Uterus (tissue), 4 donors: Measurements from ENCODE around the gene ARHGEF18. TPM values are rescaled to one million over a fixed set of nuclear protein-coding genes. Genes with fewer than 3 reads are reported as not detected.

Experiments
- DNase-seq, 2 donors: peaks; one replicate each; pipeline ENCODE4 v3.0.0-alpha.2; 2019 to 2020
- H3K27ac ChIP-seq, 2 donors: fragments of 200-600 bp; sonication (generic); 1 replicate in 1 of 2; 2 replicates in 1 of 2; pipeline ENCODE4 v1.5.1; 2016 to 2018
- H3K27me3 ChIP-seq, 2 donors: fragments of 200-600 bp; sonication (generic); one replicate each; pipeline ENCODE4 v1.5.1; 2018 to 2019; ENCODE audit warnings: control low read depth in 1 of 2
- H3K36me3 ChIP-seq, 2 donors: fragments of 200-600 bp; sonication (generic); one replicate each; pipeline ENCODE4 v1.5.1; 2019; ENCODE audit warnings: control low read depth in 1 of 2
- H3K4me1 ChIP-seq, 2 donors: fragments of 200-600 bp; sonication (generic); one replicate each; pipeline ENCODE4 v1.5.1; 2018 to 2019; ENCODE audit warnings: control low read depth in 1 of 2
- H3K4me3 ChIP-seq, 2 donors: fragments of 200-600 bp; sonication (generic); 1 replicate in 1 of 2; 2 replicates in 1 of 2; pipeline ENCODE4 v1.5.1; 2018 to 2019; ENCODE audit warnings: mild to moderate bottlenecking in 1 of 2
- H3K9me3 ChIP-seq, 2 donors: fragments of 200-600 bp; sonication (generic); one replicate each; pipeline ENCODE4 v1.5.1; 2019; ENCODE audit warnings: control low read depth in 1 of 2
- POLR2A ChIP-seq, 2 donors: fragments of 450-650 bp; IDR thresholded peaks; one replicate each; pipeline ENCODE4 v1.6.1; 2016; ENCODE audit warnings: antibody characterized with exemption in 2 of 2, mild to moderate bottlenecking in 1 of 2, moderate library complexity in 1 of 2
- intact Hi-C: fragments of 100-400 bp; cut with DNase I; formaldehyde crosslinking; loops from one replicate; pipeline ENCODE4 v1.15.1; 2023; ENCODE audit warnings: low total_unique reads
- total RNA-seq, 4 donors: library from RNA; depleted of rRNA in 3 of 4; stranded (reverse); fragments of >200 nt in 3 of 4; gene quantifications; one replicate each; pipeline versions ENCODE4 v1.1.0 to v1.2.4, GENCODE V29; 2014 to 2023
- TF ChIP-seq, protein P1 (sequence below), 4 experiments: fragments of 200-600 bp in 2 of 4; fragments of 450-650 bp in 2 of 4; sonication (generic) in 2 of 4; IDR thresholded peaks; one replicate each; pipeline ENCODE4 v1.5.1; 2016 to 2019; ENCODE audit warnings: antibody characterized with exemption in 4 of 4, mild to moderate bottlenecking in 2 of 4, moderate library complexity in 1 of 4
- donor health status: DM: yes; HTN: yes; CAD: no.

ARHGEF18 gene
- total RNA-seq, 4 donors from 2014 or later = 2.6 to 36.4 (median 18.5) TPM

DNA sequence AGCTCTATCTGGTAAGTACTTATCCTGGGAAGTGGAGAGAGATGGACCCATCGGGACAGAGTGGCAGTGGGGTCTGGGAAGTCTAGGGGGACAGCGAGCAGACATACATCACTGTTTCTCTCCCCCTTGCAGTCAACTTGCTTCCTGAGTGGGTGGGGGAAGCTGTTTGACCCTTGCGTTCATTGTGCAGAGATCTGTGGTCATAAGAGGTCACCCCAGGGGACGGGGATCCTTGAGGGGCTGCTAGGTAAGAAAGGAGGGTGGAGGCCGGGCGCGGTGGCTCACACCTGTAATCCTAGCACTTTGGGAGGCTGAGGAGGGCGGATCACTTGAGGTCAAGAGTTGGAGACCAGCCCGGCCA lies 474 bp downstream of the ARHGEF18 start:
- Histone ChIP-seq H3K27ac (no peak overlapping the region), H3K27me3 (no peaks in the 10 kb centered on the region), H3K9me3 (no peaks in the 10 kb centered on the region), H3K4me3 (no peak overlapping the region), H3K4me1 (no peaks in the 10 kb centered on the region), H3K36me3 (no peaks in the 10 kb centered on the region)
- TF ChIP-seq, protein P1, sequence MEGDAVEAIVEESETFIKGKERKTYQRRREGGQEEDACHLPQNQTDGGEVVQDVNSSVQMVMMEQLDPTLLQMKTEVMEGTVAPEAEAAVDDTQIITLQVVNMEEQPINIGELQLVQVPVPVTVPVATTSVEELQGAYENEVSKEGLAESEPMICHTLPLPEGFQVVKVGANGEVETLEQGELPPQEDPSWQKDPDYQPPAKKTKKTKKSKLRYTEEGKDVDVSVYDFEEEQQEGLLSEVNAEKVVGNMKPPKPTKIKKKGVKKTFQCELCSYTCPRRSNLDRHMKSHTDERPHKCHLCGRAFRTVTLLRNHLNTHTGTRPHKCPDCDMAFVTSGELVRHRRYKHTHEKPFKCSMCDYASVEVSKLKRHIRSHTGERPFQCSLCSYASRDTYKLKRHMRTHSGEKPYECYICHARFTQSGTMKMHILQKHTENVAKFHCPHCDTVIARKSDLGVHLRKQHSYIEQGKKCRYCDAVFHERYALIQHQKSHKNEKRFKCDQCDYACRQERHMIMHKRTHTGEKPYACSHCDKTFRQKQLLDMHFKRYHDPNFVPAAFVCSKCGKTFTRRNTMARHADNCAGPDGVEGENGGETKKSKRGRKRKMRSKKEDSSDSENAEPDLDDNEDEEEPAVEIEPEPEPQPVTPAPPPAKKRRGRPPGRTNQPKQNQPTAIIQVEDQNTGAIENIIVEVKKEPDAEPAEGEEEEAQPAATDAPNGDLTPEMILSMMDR (IDR thresholded peaks at IDR 0.05) = no peak
- no peak for TF ChIP-seq POLR2A (IDR thresholded peaks at IDR 0.05)
- intact Hi-C loops = loop anchor here (10.0 kb wide), 1 partner anchor 204 kb away; no protein-coding TSS in a partner anchor
- DNase-seq = no peak

DNA sequence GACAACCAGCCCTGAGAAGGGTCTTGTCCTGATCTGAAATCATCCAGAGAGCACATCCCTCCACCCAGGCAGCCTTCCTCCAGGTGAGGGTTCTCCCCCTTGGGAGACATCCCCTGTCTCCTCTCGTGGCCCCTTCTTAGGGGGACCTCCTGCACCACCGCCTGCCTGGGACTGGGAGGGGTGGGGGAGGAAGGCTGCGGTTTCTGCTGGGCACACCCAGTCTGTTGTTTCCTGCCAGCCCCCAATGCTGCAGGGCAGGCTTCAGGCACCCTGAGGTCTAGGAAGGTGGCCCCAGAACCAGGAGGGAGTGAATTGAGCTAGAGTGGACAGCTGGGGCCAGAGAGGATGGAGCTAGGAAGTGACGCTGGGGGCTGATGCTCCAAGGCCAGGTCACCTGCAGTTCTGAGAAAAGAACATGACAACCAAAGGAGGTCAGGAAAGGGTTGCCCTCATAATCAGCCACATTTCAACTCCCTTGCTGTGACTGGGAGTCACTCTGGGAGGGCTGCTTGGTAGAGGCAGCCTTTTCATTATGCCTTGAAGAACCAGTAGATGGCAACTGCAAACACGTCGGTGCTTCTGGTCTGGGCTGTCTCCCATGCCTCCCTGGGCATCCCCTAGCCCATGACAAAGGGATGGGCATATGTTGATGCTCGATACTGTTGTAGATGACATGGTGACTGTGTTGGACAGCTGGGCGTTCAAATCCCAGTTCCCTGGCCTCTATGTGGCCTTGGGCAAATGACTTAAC lies 1.4 kb downstream of the ARHGEF18 start:
- Histone ChIP-seq H3K4me1 (no peaks in the 10 kb centered on the region), H3K27me3 (no peaks in the 10 kb centered on the region), H3K9me3 (no peaks in the 10 kb centered on the region), H3K36me3 (no peaks in the 10 kb centered on the region), H3K4me3 (no peak overlapping the region), H3K27ac (no peak overlapping the region)
- no peak for DNase-seq
- no peak for TF ChIP-seq POLR2A (IDR thresholded peaks at IDR 0.05)
- TF ChIP-seq, protein P1 (IDR thresholded peaks at IDR 0.05) = no peak
- intact Hi-C loops = loop anchor here (10.0 kb wide), 1 partner anchor 205 kb away; no protein-coding TSS in a partner anchor

DNA sequence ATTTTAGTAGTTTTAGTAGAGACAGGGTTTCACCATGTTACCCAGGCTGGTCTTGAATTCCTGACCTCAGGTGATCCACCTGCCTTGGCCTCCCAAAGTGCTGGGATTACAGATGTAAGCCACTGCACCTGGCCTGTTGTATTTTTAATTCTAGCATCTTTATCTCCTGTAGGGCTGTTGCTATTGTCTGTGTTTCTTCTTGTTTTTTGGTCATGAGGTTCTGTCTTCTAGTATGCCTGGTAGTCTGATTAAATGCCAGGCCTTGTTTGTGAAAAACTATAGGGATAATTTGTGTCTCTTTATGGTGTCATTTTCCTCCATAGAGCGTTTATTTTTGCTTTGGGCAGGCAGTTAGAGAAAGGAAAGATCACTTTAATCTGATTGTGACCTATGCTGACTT lies 3.1 kb downstream of the ARHGEF18 start:
- Histone ChIP-seq H3K27ac (no peak overlapping the region), H3K36me3 (no peaks in the 10 kb centered on the region), H3K4me1 (no peaks in the 10 kb centered on the region), H3K27me3 (no peaks in the 10 kb centered on the region), H3K4me3 (no peak overlapping the region), H3K9me3 (no peaks in the 10 kb centered on the region)
- DNase-seq = no peak
- intact Hi-C loops = no loop called here
- TF ChIP-seq, protein P1 (IDR thresholded peaks at IDR 0.05) = no peak
- no peak for TF ChIP-seq POLR2A (IDR thresholded peaks at IDR 0.05)

DNA sequence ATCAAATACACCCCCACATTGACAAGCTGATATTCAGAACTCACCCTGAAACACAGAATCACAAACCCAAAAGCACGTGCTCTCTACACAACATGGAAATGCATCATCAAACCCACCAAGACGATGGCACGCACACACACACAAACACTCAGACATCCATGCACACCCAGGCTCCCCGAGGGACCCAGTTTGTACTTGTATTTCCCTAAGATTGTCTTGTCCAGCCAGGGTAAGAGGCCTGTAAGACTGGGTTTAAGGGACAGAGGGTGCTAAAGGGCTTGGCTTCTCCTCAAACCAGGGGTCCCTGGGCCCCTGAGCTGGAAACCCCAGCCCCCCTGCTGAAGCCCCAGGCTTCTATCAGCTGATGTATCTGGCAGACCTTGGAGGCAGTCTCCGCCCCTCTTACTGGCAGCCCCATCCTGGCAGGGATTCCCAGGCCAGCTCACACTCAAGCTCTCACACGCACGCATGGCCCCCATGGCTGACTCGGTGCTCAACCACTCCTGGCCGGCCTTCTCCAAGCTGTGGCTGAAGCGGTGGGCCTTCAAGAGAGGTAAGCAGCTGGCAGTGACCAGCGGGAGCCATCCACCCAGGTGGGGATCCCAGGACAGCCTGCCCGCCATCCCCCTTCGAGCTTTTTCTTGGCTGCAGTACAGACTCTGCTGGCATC lies 6.5 kb downstream of the ARHGEF18 start:
- no peaks in the 10 kb centered on the region for H3K36me3 ChIP-seq
- TF ChIP-seq, protein P1 (IDR thresholded peaks at IDR 0.05) = no peak
- TF ChIP-seq POLR2A (IDR thresholded peaks at IDR 0.05) = peak in 1 of 2 donors; percentile 37
- peak; percentile 62 to 80 for DNase-seq
- no peaks in the 10 kb centered on the region for H3K4me1 ChIP-seq
- H3K27me3 ChIP-seq = no peaks in the 10 kb centered on the region
- intact Hi-C loops = no loop called here
- H3K9me3 ChIP-seq = no peaks in the 10 kb centered on the region
- peak overlapping the region; percentile 18 to 39 for H3K4me3 ChIP-seq
- peak overlapping the region; percentile 81 for H3K27ac ChIP-seq

DNA sequence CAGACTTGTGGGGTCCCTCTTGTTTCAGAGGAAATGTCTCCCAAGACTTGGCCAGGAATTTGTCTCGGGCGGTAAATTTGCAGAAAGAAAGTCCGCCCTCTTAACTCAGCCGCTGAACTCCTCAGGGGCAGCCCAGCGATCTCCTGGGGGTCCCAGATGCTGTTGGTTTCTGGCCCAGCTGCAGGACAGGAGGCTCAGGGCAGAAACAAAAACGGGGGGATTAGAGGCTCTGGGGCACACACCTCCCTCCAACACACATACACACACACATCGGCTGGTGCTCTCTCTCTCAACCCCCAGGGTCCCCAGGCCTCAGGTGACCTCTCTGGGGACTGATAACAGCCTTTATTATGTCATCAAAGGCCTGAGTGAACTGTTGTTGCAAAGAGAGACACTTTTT lies 7.1 kb downstream of the ARHGEF18 start:
- DNase-seq = no peak
- no peak for TF ChIP-seq POLR2A (IDR thresholded peaks at IDR 0.05)
- intact Hi-C loops = no loop called here
- peak overlapping the region; percentile 81 for H3K27ac ChIP-seq
- no peaks in the 10 kb centered on the region for H3K4me1 ChIP-seq
- no peaks in the 10 kb centered on the region for H3K27me3 ChIP-seq
- H3K4me3 ChIP-seq = peak overlapping the region; percentile 18 to 39
- H3K36me3 ChIP-seq = no peaks in the 10 kb centered on the region
- H3K9me3 ChIP-seq = no peaks in the 10 kb centered on the region
